HG03280 (cell line): ENCODE measurements around the gene HACD2.

Experiments
- ATAC-seq: cut with Tn5 transposase; IDR thresholded peaks from one replicate; pipeline ENCODE4 v1.9.1; 2021; ENCODE audit warnings: mild to moderate bottlenecking, moderate library complexity; ENCODE audit not compliant: unreplicated experiment

Gene HACD2

DNA sequence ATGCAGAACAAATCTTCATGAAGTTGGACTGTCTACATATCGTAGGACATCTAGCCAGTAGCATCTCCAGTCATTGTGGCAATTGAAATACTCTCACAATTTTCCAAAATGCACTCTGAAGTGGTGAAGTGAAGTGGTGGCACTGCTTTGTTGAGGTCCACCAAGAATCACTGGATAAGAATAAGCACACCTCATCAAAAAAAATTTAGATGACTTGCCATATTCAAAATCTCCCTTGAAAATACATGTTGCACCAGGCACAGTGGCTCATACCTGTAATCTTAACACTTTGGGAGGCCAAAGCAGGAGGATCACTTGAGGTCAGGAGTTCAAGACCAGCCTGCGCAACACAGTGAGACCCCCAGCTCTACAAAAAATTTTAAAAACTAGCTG, 12.9 kb downstream of the HACD2 start:
- ATAC-seq = no peak

DNA sequence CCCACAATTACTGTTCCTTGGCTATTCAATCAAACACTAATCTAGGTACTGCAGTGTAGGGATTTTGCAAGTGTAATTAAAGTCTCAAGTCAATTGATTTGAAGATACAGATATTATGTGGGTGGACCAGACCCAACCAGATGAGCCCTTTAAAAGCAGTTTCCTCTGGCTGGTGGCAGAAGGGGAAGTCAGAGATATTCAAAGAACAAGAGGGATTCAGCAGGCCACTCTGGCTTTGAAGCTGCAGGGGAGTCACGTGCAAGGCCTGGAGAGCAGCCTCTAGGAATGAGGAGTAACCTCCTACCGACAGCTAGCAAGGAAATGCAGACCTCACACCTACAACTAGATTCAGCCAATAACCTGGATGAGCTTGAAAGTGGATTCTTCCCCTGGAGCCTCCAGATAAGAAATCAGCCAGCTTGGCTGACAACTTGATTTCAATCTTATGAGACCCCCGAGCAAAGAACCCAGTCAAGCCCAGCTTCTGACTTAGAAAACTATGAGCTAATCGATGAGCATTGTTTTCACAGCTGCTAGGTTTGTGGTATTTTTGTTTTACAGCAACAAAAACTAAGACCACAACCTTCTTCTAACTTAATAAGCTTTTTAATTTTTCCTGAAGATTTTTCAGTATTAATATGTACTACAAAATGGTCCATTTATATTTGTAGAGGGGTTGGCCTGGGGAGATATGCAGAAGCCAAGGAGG, 13.4 kb downstream of the HACD2 start:
- no peak for ATAC-seq

DNA sequence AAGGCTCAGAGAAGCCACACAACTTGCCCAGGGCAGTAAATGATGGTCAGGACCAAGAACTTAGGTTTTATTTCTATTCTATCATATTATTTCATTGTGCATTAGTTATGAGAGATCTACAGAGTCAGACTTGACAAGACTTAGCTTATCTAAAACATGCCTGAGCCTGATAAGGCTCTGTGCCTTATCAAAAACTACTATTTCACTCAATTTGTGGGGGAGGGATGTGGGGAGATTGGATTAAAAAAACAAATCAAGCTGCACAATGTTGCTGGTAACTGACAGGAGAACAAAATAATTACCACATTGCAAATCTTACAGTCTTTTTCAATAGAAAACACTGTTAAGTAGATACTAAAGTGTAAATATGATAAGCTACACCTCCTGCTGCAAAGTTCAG, 16.0 kb downstream of the HACD2 start:
- ATAC-seq = no peak

GRCh38 chr3:123568034-123568433, 16.8 kb downstream of the HACD2 start:
- ATAC-seq = no peak

DNA sequence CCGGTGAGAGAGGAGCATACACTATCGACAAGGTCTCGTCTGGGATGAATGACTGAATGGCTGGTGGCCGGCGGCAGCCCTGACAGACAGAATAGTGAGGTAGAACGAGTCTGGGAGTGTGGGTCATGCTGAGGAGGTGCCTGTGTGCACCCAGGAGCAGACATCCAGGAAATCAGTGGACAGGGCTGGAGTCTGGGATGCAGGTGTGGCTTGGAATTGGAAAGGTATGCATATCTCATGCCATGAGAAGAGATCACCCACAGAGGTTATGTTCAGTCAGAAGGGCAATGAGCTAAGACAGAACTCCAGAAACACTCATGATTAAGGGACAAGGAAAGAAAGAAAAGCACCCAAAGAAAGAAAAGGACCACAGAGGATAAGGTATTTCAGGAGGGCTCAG, 20.8 kb downstream of the HACD2 start:
- ATAC-seq = no peak

GRCh38 chr3:123562547-123562946, 22.3 kb downstream of the HACD2 start:
- ATAC-seq = no peak

DNA sequence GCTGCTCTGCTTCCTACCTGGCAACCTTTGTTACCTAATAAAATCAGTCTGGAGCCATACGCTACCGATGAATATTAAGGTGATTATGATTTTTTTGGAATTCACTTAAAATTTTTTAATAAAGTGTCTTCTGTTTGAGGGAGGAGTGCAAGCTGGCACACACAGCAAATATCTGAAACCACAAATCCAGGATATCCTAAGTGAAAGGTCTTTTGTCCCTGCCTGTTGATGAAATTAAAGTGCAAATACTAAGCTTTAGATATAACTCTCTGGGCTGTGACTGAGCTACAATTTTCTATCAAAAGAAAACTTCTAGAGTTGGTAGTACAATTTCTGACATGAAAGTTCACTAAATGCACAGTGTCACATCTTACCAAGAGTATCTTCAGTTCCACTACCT, 23.7 kb downstream of the HACD2 start:
- no peak for ATAC-seq

GRCh38 chr3:123559040-123559861, 25.6 kb downstream of the HACD2 start:
- ATAC-seq = no peak

- no peak for ATAC-seq
Observed at GRCh38 chr3:123553536-123553935, 31.3 kb downstream of the HACD2 start.

GRCh38 chr3:123552768-123553167, 32.1 kb downstream of the HACD2 start:
- no peak for ATAC-seq

DNA sequence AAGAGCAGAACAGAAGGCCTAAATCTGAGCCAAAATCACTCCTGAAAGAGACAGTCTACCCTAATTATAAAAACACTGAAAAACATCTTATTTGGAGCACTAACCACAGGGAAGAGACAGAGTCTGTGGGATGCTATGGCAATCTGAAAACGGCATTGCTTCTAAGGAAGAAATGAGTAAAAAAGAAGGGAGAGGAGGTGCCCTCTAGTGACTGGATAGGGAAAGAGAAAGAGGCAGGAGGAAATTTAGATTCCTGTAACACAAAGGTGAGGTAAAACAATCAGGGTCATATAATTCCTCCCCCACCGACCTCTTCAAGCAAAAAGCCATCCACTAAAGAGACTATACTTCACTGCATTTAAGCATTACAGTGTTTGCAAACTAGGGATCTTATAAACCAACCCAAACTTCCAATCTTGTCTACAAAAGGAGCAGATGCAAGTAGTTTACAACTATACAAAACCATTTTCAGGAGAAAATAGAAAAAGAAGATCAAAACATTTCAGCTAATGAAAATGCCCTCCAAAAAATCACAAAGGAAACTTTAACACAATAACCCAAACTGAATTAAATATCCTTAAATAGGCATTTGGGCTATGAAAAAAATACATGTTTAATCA, 32.6 kb downstream of the HACD2 start:
- no peak for ATAC-seq

GRCh38 chr3:123547881-123548519, 36.9 kb downstream of the HACD2 start:
- ATAC-seq = no peak

DNA sequence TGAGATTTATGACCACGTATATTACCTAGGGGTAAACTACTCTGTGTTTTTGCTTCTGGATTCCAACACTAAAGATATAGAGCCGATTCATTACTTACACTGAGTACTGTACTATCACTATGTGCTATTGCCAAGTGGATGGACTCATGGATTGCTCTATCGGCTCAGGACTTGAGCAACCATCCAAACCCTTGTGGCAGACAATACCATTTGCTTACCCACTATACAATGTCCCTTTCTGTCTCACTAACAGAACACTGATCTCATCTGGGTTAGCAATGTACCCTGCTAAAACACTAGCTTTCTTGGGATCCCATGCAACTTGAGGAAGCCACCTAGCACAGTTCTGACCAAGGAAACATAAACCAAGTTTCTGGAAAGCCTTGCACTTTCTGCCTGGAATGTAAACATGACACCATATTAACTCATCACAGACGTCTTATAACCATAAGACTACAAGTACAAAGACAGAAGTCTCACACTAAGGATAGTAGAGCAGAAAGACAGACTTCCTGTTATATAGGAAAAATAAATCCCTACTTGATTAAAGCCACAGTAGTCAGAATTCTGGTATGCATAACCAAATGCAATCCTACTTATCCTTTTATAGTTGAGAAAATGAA, 38.6 kb downstream of the HACD2 start:
- no peak for ATAC-seq

GRCh38 chr3:123543950-123544349, 40.9 kb downstream of the HACD2 start:
- no peak for ATAC-seq

DNA sequence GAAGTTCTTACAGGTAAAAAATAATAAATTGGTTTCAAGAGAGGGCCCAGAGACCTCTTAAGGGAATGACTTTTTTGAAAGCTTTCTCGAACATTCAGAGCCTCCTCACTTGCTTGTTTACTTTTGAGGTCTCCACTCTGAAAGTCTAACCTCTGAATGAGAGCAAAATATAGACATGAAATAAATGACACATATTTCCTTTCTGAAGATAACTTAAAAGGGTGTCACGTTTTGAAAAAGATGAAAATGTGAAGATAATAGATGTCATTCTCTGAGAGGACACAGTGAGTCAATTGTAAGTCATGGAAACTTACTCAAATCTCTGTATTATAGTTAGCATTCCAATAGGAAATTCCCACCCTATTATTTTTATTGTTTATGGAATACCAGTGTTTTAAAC, 44.6 kb downstream of the HACD2 start:
- ATAC-seq = no peak

GRCh38 chr3:123536153-123536895, 48.5 kb downstream of the HACD2 start:
- ATAC-seq = peak; percentile 74

GRCh38 chr3:123535580-123535979, 49.3 kb downstream of the HACD2 start:
- no peak for ATAC-seq

DNA sequence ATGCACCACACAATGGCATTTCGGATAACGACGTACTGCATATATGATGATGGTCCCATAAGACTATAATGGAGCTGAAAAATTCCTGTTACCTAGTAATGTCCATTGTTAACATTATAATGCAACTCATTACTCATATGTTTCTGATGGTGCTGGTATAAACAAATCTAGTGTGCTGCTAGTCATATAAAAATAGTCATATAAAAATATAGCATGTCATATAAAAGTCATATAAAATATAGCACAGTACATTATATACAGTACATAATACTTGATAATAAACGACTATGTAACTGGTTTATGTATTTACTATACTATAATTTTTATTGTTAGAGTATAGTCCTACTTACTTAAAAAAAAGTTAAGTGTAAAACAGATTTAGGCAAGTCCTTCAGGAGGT, 50.6 kb downstream of the HACD2 start:
- ATAC-seq = no peak

DNA sequence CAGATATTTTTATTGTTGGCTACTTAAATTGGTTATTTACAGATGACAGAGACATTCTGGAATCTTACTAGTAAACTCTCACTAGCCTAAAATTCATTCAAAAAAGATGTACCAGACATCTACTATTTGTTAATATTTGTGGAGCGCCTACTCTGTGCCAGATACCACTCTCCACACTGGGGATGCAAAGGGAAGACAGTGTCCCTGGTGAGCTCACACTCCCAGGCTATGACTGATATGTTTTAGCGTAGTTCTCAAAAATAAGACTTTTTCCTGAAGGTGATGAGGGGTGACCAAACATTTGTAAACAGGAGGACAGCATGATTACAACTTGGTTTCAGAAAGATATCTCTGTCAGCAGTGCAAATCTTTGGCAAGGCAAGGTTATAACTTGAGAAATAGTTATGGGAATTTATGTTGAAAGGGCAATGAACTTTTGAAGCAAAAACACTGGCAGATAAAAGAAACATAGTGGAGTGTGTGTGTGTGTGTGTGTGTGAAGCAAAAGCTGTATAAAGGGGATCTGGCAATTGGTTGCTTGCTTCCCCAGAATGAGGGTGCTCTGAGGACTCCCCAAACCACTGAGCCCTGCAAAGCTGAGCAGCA, 51.2 kb downstream of the HACD2 start:
- ATAC-seq = no peak

GRCh38 chr3:123528130-123528529, 56.7 kb downstream of the HACD2 start:
- ATAC-seq = no peak
